Measurements from ENCODE around the gene ACP3.

GRCh38 chr3:132405188-132405587 lies 88.0 kb downstream of the ACP3 start:
- no peak for TF ChIP-seq CTCF (conservative IDR thresholded peaks at IDR 0.05)
- no peak for TF ChIP-seq ZFX (IDR thresholded peaks at IDR 0.05)
